ENCODE data around the gene EXOC3L2.
"Not testable (repeated sequence)": the region's sequence is repeated elsewhere in the genome, so short reads cannot be mapped to it uniquely, and the experiment has no call there.

Gene EXOC3L2

GRCh38 chr19:45231891-45232290 lies 13.3 kb downstream of the EXOC3L2 start:
- Mint-ChIP-seq H3K4me1 (no peaks in the 10 kb centered on the region), H3K27me3 (ENCODE audit: low read depth) (peaks cover 56% of the 10 kb centered on the region), H3K4me3 (no peak overlapping the region), H3K9me3 (no peaks in the 10 kb centered on the region), H3K36me3 (ENCODE audit: low read depth) (peaks cover 13% of the 10 kb centered on the region), H3K27ac (no peak overlapping the region)
- TF ChIP-seq, protein P1, sequence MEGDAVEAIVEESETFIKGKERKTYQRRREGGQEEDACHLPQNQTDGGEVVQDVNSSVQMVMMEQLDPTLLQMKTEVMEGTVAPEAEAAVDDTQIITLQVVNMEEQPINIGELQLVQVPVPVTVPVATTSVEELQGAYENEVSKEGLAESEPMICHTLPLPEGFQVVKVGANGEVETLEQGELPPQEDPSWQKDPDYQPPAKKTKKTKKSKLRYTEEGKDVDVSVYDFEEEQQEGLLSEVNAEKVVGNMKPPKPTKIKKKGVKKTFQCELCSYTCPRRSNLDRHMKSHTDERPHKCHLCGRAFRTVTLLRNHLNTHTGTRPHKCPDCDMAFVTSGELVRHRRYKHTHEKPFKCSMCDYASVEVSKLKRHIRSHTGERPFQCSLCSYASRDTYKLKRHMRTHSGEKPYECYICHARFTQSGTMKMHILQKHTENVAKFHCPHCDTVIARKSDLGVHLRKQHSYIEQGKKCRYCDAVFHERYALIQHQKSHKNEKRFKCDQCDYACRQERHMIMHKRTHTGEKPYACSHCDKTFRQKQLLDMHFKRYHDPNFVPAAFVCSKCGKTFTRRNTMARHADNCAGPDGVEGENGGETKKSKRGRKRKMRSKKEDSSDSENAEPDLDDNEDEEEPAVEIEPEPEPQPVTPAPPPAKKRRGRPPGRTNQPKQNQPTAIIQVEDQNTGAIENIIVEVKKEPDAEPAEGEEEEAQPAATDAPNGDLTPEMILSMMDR (IDR thresholded peaks at IDR 0.05; ENCODE audit: unreplicated experiment in 3 of 3), result no peak

DNA sequence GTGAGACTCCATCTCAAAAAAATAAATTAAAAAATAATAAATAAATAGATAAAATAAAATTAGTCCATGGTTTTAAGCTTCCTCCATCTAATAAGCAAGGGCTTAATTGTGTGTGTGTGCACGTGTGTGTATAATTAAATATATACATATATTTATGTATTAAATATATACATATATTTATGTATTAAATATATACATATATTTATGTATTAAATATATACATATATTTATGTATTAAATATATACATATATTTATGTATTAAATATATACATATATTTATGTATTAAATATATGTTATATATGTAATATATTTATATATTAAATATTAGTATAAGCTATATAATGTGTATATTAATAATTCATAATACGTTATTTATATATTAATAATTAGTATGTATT lies 16.2 kb downstream of the EXOC3L2 start:
- H3K9me3 Mint-ChIP-seq, H3K4me3 Mint-ChIP-seq, H3K4me1 Mint-ChIP-seq, H3K27ac Mint-ChIP-seq: not testable (repeated sequence)
- H3K27me3 Mint-ChIP-seq (ENCODE audit: low read depth), result peaks cover 35% of the 10 kb centered on the region
- peaks cover 13% of the 10 kb centered on the region for H3K36me3 Mint-ChIP-seq (ENCODE audit: low read depth)

- no peaks in the 10 kb centered on the region for H3K9me3 Mint-ChIP-seq
- peaks cover 6% of the 10 kb centered on the region for H3K36me3 Mint-ChIP-seq (ENCODE audit: low read depth)
- H3K27ac Mint-ChIP-seq, result no peak overlapping the region
- TF ChIP-seq, protein P1 (IDR thresholded peaks at IDR 0.05; ENCODE audit: unreplicated experiment in 3 of 3), result no peak
- H3K4me3 Mint-ChIP-seq, result no peak overlapping the region
- H3K27me3 Mint-ChIP-seq (ENCODE audit: low read depth), result peaks cover 28% of the 10 kb centered on the region
- H3K4me1 Mint-ChIP-seq, result peaks cover under 1% of the 10 kb centered on the region
Measured at GRCh38 chr19:45224645-45225044, 20.6 kb downstream of the EXOC3L2 start.

DNA sequence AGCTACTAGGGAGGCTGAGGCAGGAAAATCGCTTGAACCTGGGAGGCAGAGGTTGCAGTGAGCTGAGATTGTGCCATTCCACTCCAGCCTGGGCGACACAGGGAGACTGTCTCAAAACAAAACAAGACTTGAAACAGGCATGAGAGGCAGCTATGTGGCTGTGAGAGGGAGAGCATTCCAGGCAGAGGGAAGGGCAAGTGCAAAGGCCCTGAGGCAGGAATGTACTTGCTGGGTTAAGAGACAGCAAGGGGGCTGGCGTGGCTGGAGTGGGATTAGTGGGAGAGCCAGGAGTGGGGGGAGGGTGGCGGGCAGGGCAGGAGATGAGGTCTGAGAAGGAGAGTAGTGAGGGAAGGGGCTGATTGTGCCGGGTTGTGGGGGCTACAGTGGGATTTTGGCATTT lies 21.3 kb downstream of the EXOC3L2 start:
- Mint-ChIP-seq H3K9me3 (no peaks in the 10 kb centered on the region), H3K4me3 (no peak overlapping the region), H3K4me1 (peaks cover 6% of the 10 kb centered on the region), H3K36me3 (ENCODE audit: low read depth) (peaks cover 6% of the 10 kb centered on the region), H3K27ac (no peak overlapping the region), H3K27me3 (ENCODE audit: low read depth) (peaks cover 34% of the 10 kb centered on the region)
- TF ChIP-seq, protein P1 (IDR thresholded peaks at IDR 0.05; ENCODE audit: unreplicated experiment in 3 of 3), result no peak

- H3K9me3 Mint-ChIP-seq, result no peaks in the 10 kb centered on the region
- TF ChIP-seq, protein P1 (IDR thresholded peaks at IDR 0.05; ENCODE audit: unreplicated experiment in 3 of 3), result no peak
- peak overlapping the region in 2 of 3 experiments; percentile 12 to 47 for H3K27ac Mint-ChIP-seq
Measured at GRCh38 chr19:45222724-45223123, 22.5 kb downstream of the EXOC3L2 start.

GRCh38 chr19:45218911-45219743 lies 26.1 kb downstream of the EXOC3L2 start:
- Mint-ChIP-seq H3K9me3 (no peaks in the 10 kb centered on the region), H3K36me3 (ENCODE audit: low read depth) (no peaks in the 10 kb centered on the region), H3K4me1 (peaks cover 27% of the 10 kb centered on the region), H3K27ac (peak overlapping the region; percentile 55 to 78 (median 64)), H3K4me3 (peak overlapping the region in 1 of 3 experiments; percentile 42), H3K27me3 (ENCODE audit: low read depth) (peaks cover 77% of the 10 kb centered on the region)
- TF ChIP-seq, protein P1 (IDR thresholded peaks at IDR 0.05; ENCODE audit: unreplicated experiment in 3 of 3), result no peak

More at GRCh38 chr19:45222724-45223123, 22.5 kb downstream of the EXOC3L2 start:
- H3K27me3 Mint-ChIP-seq (ENCODE audit: low read depth), result peaks cover 45% of the 10 kb centered on the region
- H3K4me1 Mint-ChIP-seq, result peaks cover 12% of the 10 kb centered on the region
- no peak overlapping the region for H3K4me3 Mint-ChIP-seq
- H3K36me3 Mint-ChIP-seq (ENCODE audit: low read depth), result peaks cover 4% of the 10 kb centered on the region
